Measurements from ENCODE around the gene PRDX1. TPM values are rescaled to one million over a fixed set of nuclear protein-coding genes. Genes with fewer than 3 reads are reported as not detected.
A peak's percentile ranks its signal among the peaks of the same experiment; 100 is the strongest.

PRDX1 gene
- total and polyA plus RNA-seq, 11 donors, result 249 to 671 (median 320) TPM

DNA sequence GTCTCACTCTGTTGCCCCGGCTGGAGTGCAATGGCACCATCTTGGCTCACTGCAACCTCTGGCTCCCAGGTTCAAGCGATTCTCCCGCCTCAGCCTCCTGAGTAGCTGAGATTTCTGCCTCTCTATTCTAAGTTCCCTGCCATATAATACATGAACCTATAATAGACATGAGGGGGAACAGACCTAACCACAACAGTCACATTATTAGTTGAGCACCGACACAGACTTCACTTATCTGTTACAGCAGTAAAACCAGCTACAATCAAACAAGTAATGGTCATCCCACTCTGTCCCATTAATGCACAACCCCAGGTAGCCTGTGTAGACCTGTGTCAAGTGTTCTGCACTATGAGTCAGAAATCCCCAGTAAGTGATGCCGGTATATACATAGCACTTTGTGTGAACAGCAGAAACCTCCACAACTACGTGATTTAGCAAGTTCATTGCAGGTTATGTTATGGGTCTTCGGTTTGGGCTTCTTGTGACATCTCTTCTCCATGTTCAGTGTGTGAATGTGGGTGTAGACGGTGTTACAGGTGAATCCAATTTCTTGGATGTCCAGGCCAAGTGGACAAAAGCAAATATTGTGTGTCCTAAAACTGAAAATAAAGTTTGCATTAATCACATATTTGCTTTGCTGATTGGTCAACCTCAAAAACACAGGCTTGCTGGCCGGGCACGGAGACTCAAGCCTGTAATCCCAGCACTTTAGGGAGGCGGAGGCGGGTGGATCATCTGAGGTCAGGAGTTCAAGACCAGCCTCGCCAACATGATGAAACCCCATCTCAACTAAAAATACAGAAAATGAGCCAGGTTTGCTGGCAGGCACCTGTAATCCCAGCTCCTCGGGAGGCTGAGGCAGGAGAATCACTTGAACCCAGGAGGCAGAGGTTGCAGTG lies 18.0 kb downstream of the PRDX1 start:
- Histone ChIP-seq H3K27me3 (no peaks in the 10 kb centered on the region), H3K36me3 (peaks cover 0 to 17% (median 5%) of the 10 kb centered on the region in 9 donors), H3K27ac (no peak overlapping the region), H3K9me3 (no peaks in the 10 kb centered on the region), H3K4me1 (peaks cover 4 to 32% (median 18%) of the 10 kb centered on the region in 12 donors), H3K4me3 (no peak overlapping the region)
- ATAC-seq (no peak), DNase-seq (no peak)
- WGBS, 4 donors, result 93 to 96% (median 95%) methylated on average over 14 of the region's 14 CpGs
- TF ChIP-seq, protein P1, sequence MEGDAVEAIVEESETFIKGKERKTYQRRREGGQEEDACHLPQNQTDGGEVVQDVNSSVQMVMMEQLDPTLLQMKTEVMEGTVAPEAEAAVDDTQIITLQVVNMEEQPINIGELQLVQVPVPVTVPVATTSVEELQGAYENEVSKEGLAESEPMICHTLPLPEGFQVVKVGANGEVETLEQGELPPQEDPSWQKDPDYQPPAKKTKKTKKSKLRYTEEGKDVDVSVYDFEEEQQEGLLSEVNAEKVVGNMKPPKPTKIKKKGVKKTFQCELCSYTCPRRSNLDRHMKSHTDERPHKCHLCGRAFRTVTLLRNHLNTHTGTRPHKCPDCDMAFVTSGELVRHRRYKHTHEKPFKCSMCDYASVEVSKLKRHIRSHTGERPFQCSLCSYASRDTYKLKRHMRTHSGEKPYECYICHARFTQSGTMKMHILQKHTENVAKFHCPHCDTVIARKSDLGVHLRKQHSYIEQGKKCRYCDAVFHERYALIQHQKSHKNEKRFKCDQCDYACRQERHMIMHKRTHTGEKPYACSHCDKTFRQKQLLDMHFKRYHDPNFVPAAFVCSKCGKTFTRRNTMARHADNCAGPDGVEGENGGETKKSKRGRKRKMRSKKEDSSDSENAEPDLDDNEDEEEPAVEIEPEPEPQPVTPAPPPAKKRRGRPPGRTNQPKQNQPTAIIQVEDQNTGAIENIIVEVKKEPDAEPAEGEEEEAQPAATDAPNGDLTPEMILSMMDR (IDR thresholded peaks at IDR 0.05), result no peak
- intact Hi-C loops (cut with DNase I), result loop anchor here in 1 of 10 donors (10.0 kb wide), 1 partner anchor 769 kb away; the partner anchor contains the start of genes KIF2C and RNU5D-1

DNA sequence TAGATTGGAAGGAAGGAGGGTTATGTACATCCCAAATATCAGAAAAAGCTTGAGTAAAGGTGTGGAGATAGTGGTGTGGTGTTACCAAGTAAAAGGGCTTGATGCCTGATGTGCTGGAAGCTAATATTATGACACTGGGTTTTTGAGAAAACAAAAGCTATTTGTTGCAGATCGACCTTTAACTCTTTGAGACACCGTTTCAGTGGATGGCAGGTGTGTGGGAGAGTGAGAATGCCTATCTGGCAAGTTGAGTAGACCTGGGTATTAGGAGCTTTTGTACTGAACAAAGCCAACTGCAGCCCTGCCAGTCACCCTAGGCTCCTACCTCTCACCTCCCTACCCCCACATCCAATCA lies 20.2 kb downstream of the PRDX1 start:
- no peak for ATAC-seq
- DNase-seq, result no peak
- TF ChIP-seq, protein P1 (IDR thresholded peaks at IDR 0.05), result no peak
- no peak for TF ChIP-seq POLR2A (IDR thresholded peaks at IDR 0.05)
- Histone ChIP-seq H3K27ac (peak overlapping the region in 1 of 12 donors; percentile 71), H3K9me3 (no peaks in the 10 kb centered on the region), H3K4me3 (no peak overlapping the region), H3K36me3 (peaks cover 0 to 5% (median 0%) of the 10 kb centered on the region in 9 donors), H3K4me1 (peaks cover 0 to 26% (median 14%) of the 10 kb centered on the region in 12 donors), H3K27me3 (no peaks in the 10 kb centered on the region)
- 82 to 92% (median 90%) methylated on average over 2 of the region's 2 CpGs for WGBS, 4 donors
- intact Hi-C loops (cut with DNase I), result loop anchor here in 1 of 10 donors (10.0 kb wide), 1 partner anchor 767 kb away; the partner anchor contains the start of genes KIF2C and RNU5D-1

DNA sequence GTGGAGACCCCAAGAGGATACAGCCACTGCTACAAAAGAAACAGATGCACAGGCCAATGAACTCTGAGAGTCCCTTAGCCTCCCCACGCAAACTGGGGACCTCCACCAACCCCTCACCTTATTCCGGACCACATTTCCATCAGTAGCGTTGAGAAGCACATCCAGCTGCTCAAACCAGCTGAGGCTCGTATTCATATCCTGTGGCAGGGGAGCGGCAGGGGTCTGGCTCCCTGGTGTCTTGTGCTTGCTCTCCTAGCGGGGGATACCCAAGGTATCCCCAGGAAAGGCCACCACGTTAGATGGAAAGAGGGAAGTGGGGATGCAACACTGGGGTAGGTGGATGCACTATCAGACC lies 22.3 kb downstream of the PRDX1 start:
- no peaks in the 10 kb centered on the region for H3K9me3 ChIP-seq
- H3K4me1 ChIP-seq, result peaks cover 0 to 27% (median 14%) of the 10 kb centered on the region in 12 donors
- ATAC-seq (peak in 1 of 4 donors; percentile 1), DNase-seq (no peak)
- TF ChIP-seq, protein P1 (IDR thresholded peaks at IDR 0.05), result peak in 1 of 12 donors; percentile 3
- no peak for TF ChIP-seq POLR2A (IDR thresholded peaks at IDR 0.05)
- intact Hi-C loops (cut with DNase I), result loop anchor here in 2 of 10 donors (1.0 to 10.0 kb wide), 2 partner anchors 22 to 485 kb away; partner anchors contain the start of genes HECTD3 (in 1 of the 2), PRDX1 (in 1 of the 2) and UROD (in 1 of the 2)
- WGBS, 4 donors, result 0 to 3% (median 3%) methylated on average over 7 of the region's 7 CpGs
- H3K27me3 ChIP-seq, result no peaks in the 10 kb centered on the region
- H3K36me3 ChIP-seq, result peaks cover 0 to 11% (median 0%) of the 10 kb centered on the region in 9 donors
- H3K27ac ChIP-seq, result peak overlapping the region in 8 of 12 donors; percentile 19 to 76 (median 55)
- H3K4me3 ChIP-seq, result peak overlapping the region; percentile 24 to 83 (median 68)

DNA sequence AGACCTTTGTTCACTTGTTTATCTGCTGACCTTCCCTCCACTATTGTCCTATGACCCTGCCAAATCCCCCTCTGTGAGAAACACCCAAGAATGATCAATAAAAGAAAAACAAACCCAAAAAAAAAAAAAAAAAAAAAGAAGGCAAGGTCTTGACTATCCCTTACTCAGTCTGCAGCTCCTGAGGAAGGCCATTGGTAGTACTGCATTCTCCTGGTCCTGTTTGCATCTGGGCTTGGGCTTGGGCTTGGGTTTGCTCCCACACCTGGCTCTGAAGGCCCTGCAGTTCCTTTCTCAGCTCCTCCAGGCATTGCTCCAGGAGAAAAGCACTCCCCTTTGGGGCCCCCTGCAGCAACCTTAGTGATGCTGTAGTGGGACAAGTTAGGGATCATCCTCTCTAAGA lies 23.4 kb downstream of the PRDX1 start:
- intact Hi-C loops (cut with DNase I), result loop anchor here in 1 of 10 donors (10.0 kb wide), 1 partner anchor 483 kb away; the partner anchor contains the start of genes HECTD3 and UROD
- H3K27ac ChIP-seq, result no peak overlapping the region
- H3K4me1 ChIP-seq, result peaks cover 0 to 27% (median 14%) of the 10 kb centered on the region in 12 donors
- H3K9me3 ChIP-seq, result no peaks in the 10 kb centered on the region
- H3K4me3 ChIP-seq, result no peak overlapping the region
- H3K36me3 ChIP-seq, result peaks cover 0 to 11% (median 0%) of the 10 kb centered on the region in 9 donors
- DNase-seq, result no peak
- ATAC-seq, result no peak
- no peak for TF ChIP-seq POLR2A (IDR thresholded peaks at IDR 0.05)
- TF ChIP-seq, protein P1 (IDR thresholded peaks at IDR 0.05), result no peak
- no peaks in the 10 kb centered on the region for H3K27me3 ChIP-seq
